ENCODE data around the gene SLC25A24.

DNA sequence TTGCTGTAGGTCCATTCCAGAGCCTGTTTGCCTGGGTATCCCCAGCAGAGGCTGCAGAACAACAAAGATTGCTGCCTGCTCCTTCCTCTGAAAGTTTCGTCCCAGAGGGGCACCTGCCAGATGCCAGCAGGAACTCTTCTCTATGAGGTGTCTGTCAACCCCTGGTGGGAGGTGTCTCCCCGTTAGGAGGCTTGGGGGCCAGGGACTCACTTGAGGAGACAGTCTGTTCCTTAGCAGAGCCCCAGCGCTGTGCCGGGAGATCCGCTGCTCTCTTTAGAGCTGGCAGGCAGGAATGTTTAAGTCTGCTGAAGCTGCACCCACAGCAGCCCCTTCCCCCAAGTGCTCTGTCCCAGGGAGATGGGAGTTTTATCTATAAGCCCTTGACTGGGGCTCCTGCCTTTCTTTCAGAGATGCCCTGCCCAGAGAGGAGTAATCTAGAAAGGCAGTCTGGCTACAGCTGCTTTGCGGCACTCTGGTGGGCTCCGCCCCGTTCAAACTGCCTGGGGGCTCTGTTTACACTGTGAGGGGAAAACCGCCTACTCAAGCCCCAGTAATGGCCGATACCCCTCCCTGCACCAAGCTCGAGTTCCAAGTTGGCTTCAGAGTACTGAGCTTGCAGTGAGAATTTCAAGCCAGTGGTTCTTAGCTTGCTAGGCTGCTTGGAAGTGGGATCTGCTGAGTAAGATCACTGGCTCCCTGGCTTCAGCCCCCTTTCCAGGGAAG lies 8.7 kb upstream of the SLC25A24 start:
- TF ChIP-seq ARHGAP35 (CRISPR knock-in tag; IDR thresholded peaks at IDR 0.05; ENCODE audit: borderline replicate concordance) (no peak), TGIF2 (CRISPR knock-in tag; IDR thresholded peaks at IDR 0.05) (no peak), RFX5 (IDR thresholded peaks at IDR 0.05; ENCODE audit: low read depth, low read length) (no peak), ZNF530 (CRISPR knock-in tag; IDR thresholded peaks at IDR 0.05; ENCODE audit: low read depth) (no peak), TCF7L2 (IDR thresholded peaks at IDR 0.05; ENCODE audit: low read depth, low read length) (no peak), HMG20B (CRISPR knock-in tag; conservative IDR thresholded peaks at IDR 0.05) (no peak), ZNF430 (CRISPR knock-in tag; IDR thresholded peaks at IDR 0.05) (no peak), HDAC2 (CRISPR knock-in tag; IDR thresholded peaks at IDR 0.05) (no peak), EP300 (IDR thresholded peaks at IDR 0.05; ENCODE audit: low read depth in 2 of 2, low read length in 2 of 2) (no peak), EP300 (CRISPR knock-in tag; IDR thresholded peaks at IDR 0.05; ENCODE audit: borderline replicate concordance) (no peak), NCOR1 (IDR thresholded peaks at IDR 0.05; ENCODE audit: borderline replicate concordance, low read length) (no peak)
- TF ChIP-seq, protein P1, sequence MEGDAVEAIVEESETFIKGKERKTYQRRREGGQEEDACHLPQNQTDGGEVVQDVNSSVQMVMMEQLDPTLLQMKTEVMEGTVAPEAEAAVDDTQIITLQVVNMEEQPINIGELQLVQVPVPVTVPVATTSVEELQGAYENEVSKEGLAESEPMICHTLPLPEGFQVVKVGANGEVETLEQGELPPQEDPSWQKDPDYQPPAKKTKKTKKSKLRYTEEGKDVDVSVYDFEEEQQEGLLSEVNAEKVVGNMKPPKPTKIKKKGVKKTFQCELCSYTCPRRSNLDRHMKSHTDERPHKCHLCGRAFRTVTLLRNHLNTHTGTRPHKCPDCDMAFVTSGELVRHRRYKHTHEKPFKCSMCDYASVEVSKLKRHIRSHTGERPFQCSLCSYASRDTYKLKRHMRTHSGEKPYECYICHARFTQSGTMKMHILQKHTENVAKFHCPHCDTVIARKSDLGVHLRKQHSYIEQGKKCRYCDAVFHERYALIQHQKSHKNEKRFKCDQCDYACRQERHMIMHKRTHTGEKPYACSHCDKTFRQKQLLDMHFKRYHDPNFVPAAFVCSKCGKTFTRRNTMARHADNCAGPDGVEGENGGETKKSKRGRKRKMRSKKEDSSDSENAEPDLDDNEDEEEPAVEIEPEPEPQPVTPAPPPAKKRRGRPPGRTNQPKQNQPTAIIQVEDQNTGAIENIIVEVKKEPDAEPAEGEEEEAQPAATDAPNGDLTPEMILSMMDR (CRISPR knock-in tag; IDR thresholded peaks at IDR 0.05): no peak
- TF ChIP-seq, protein P2, sequence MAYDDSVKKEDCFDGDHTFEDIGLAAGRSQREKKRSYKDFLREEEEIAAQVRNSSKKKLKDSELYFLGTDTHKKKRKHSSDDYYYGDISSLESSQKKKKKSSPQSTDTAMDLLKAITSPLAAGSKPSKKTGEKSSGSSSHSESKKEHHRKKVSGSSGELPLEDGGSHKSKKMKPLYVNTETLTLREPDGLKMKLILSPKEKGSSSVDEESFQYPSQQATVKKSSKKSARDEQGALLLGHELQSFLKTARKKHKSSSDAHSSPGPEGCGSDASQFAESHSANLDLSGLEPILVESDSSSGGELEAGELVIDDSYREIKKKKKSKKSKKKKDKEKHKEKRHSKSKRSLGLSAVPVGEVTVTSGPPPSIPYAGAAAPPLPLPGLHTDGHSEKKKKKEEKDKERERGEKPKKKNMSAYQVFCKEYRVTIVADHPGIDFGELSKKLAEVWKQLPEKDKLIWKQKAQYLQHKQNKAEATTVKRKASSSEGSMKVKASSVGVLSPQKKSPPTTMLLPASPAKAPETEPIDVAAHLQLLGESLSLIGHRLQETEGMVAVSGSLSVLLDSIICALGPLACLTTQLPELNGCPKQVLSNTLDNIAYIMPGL (CRISPR knock-in tag; IDR thresholded peaks at IDR 0.05; ENCODE audit: borderline replicate concordance in 1 of 2, low read depth in 1 of 2): no peak
- TF ChIP-seq, protein P3, sequence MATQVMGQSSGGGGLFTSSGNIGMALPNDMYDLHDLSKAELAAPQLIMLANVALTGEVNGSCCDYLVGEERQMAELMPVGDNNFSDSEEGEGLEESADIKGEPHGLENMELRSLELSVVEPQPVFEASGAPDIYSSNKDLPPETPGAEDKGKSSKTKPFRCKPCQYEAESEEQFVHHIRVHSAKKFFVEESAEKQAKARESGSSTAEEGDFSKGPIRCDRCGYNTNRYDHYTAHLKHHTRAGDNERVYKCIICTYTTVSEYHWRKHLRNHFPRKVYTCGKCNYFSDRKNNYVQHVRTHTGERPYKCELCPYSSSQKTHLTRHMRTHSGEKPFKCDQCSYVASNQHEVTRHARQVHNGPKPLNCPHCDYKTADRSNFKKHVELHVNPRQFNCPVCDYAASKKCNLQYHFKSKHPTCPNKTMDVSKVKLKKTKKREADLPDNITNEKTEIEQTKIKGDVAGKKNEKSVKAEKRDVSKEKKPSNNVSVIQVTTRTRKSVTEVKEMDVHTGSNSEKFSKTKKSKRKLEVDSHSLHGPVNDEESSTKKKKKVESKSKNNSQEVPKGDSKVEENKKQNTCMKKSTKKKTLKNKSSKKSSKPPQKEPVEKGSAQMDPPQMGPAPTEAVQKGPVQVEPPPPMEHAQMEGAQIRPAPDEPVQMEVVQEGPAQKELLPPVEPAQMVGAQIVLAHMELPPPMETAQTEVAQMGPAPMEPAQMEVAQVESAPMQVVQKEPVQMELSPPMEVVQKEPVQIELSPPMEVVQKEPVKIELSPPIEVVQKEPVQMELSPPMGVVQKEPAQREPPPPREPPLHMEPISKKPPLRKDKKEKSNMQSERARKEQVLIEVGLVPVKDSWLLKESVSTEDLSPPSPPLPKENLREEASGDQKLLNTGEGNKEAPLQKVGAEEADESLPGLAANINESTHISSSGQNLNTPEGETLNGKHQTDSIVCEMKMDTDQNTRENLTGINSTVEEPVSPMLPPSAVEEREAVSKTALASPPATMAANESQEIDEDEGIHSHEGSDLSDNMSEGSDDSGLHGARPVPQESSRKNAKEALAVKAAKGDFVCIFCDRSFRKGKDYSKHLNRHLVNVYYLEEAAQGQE (IDR thresholded peaks at IDR 0.05; ENCODE audit: borderline replicate concordance in 1 of 2, low read depth in 1 of 2, low read length in 2 of 2): no peak
- TF ChIP-seq, protein P4, sequence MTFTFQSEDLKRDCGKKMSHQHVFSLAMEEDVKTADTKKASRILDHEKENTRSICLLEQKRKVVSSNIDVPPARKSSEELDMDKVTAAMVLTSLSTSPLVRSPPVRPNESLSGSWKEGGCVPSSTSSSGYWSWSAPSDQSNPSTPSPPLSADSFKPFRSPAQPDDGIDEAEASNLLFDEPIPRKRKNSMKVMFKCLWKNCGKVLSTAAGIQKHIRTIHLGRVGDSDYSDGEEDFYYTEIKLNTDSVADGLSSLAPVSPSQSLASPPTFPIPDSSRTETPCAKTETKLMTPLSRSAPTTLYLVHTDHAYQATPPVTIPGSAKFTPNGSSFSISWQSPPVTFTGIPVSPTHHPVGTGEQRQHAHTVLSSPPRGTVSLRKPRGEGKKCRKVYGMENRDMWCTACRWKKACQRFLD (CRISPR knock-in tag; IDR thresholded peaks at IDR 0.05; ENCODE audit: borderline replicate concordance): no peak

Measured in HepG2 (cell line).